H1 (cell line): Measurements from ENCODE around the gene REL. TPM values are rescaled to one million over a fixed set of nuclear protein-coding genes. Genes with fewer than 3 reads are reported as not detected.

Experiments
- CTCF ChIA-PET: fragments of 300-600 bp; sonication (Branson Sonifier 250); formaldehyde crosslinking; loops from one replicate; lab custom pipeline; 2021; ENCODE audit not compliant: partially characterized antibody; lab: Charles Lee
- POLR2A ChIA-PET: fragments of 300-600 bp; sonication (Branson Sonifier 250); formaldehyde crosslinking; loops from one replicate; lab custom pipeline; 2021; ENCODE audit warnings: inconsistent platforms; ENCODE audit not compliant: partially characterized antibody; lab: Charles Lee
- DNase-seq, 2 experiments: peaks; one replicate each; pipeline versions ENCODE4 v3.0.0 to v3.0.0-alpha.2; 2010 to 2022; ENCODE audit warnings: low spot score in 2 of 2, low read depth in 1 of 2, mixed read lengths in 1 of 2
- FAIRE-seq: peaks from 2 replicates; lab custom pipeline; 2011; peaks lifted over from hg19 to GRCh38; lab: Jason Lieb, UNC
- H2AFZ ChIP-seq: 2 replicates; pipeline ENCODE4 v1.8.1; 2012; ENCODE audit warnings: low read length, inconsistent platforms
- H2AK5ac ChIP-seq: 2 replicates; pipeline ENCODE4 v1.6.1; 2013; ENCODE audit warnings: low read depth, low read length
- H2BK120ac ChIP-seq: replicated peaks from 2 replicates; pipeline ENCODE3; 2013; ENCODE audit warnings: low read depth, low read length, inconsistent platforms
- H2BK12ac ChIP-seq: 2 replicates; pipeline ENCODE4 v1.6.1; 2013; ENCODE audit warnings: low read depth, low read length
- H2BK15ac ChIP-seq: 2 replicates; pipeline ENCODE4 v1.6.1; 2013; ENCODE audit warnings: low read length
- H2BK20ac ChIP-seq: 2 replicates; pipeline ENCODE4 v1.6.1; 2013; ENCODE audit warnings: low read length
- H2BK5ac ChIP-seq: 2 replicates; pipeline ENCODE4 v1.6.1; 2013; ENCODE audit warnings: low read depth, low read length
- H3K14ac ChIP-seq: 2 replicates; pipeline ENCODE4 v1.6.1; 2013; ENCODE audit warnings: inconsistent platforms; ENCODE audit not compliant: insufficient read length
- H3K18ac ChIP-seq: 2 replicates; pipeline ENCODE4 v1.6.1; 2013; ENCODE audit warnings: low read length; ENCODE audit errors: extremely low read depth
- H3K23ac ChIP-seq: 2 replicates; pipeline ENCODE4 v1.6.1; 2013; ENCODE audit warnings: inconsistent platforms; ENCODE audit not compliant: insufficient read length
- H3K23me2 ChIP-seq: 2 replicates; pipeline ENCODE4 v1.6.1; 2013; ENCODE audit warnings: low read depth, low read length
- H3K27ac ChIP-seq: 2 replicates; pipeline ENCODE4 v1.6.1; 2011; ENCODE audit warnings: low read depth, low read length, inconsistent platforms
- H3K27me3 ChIP-seq, 4 experiments: replicated peaks in 1 of 4; 1 replicate in 1 of 4; 2 replicates in 3 of 4; pipeline versions ENCODE4 v1.6.1 to v1.8.1; 2011 to 2013; ENCODE audit warnings: low read length in 3 of 4, mild to moderate bottlenecking in 3 of 4, inconsistent platforms in 2 of 4, mixed read lengths in 2 of 4, moderate library complexity in 1 of 4; ENCODE audit not compliant: control insufficient read depth in 3 of 4, insufficient read depth in 3 of 4; ENCODE audit errors: extremely low read depth in 1 of 4
- H3K36me3 ChIP-seq, 4 experiments: 2 replicates each; pipeline versions ENCODE4 v1.6.1 to v1.8.1; 2011 to 2013; ENCODE audit warnings: mild to moderate bottlenecking in 4 of 4, low read length in 3 of 4, moderate library complexity in 2 of 4, control low read depth in 1 of 4, inconsistent platforms in 1 of 4; ENCODE audit not compliant: insufficient read depth in 4 of 4, control insufficient read depth in 2 of 4
- H3K4ac ChIP-seq: replicated peaks from 2 replicates; pipeline ENCODE3; 2013; ENCODE audit warnings: low read length, low read depth, mixed read lengths, inconsistent platforms; ENCODE audit not compliant: insufficient read length
- H3K4me1 ChIP-seq, 4 experiments: replicated peaks in 1 of 4; 1 replicate in 1 of 4; 2 replicates in 3 of 4; pipeline versions ENCODE4 v1.6.1 to v1.8.1; 2011 to 2013; ENCODE audit warnings: low read length in 3 of 4, inconsistent platforms in 2 of 4, mixed read lengths in 1 of 4; ENCODE audit not compliant: insufficient read depth in 4 of 4, control insufficient read depth in 3 of 4
- H3K4me2 ChIP-seq, 2 experiments: 2 replicates each; pipeline versions ENCODE4 v1.6.1 to v1.8.1; 2011 to 2013; ENCODE audit warnings: low read depth in 2 of 2, low read length in 2 of 2, control low read depth in 1 of 2, inconsistent platforms in 1 of 2, mild to moderate bottlenecking in 1 of 2; ENCODE audit not compliant: insufficient read depth in 1 of 2
- H3K4me3 ChIP-seq, 4 experiments: fragments of 200-600, 300-600 bp in 1 of 4; sonication (generic), shearing (Covaris generic), sonication (Bioruptor Twin) in 1 of 4; 2 replicates each; pipeline versions ENCODE4 v1.5.1 to v1.8.1; 2011 to 2016; ENCODE audit warnings: low read length in 4 of 4, low read depth in 3 of 4, control low read depth in 2 of 4, inconsistent platforms in 2 of 4, mild to moderate bottlenecking in 2 of 4, mixed read lengths in 1 of 4, moderate library complexity in 1 of 4; ENCODE audit not compliant: insufficient read depth in 2 of 4; ENCODE audit errors: extremely low read depth in 1 of 4
- H3K56ac ChIP-seq: replicated peaks from 2 replicates; pipeline ENCODE3; 2013; ENCODE audit warnings: low read depth, mild to moderate bottlenecking, mixed read lengths, low read length, inconsistent platforms; ENCODE audit not compliant: insufficient read length
- H3K79me1 ChIP-seq: 2 replicates; pipeline ENCODE4 v1.6.1; 2013; ENCODE audit warnings: low read depth, low read length, control low read depth
- H3K79me2 ChIP-seq, 2 experiments: 2 replicates each; pipeline versions ENCODE4 v1.6.1 to v1.8.1; 2012 to 2013; ENCODE audit warnings: low read length in 2 of 2, mild to moderate bottlenecking in 2 of 2, inconsistent platforms in 1 of 2; ENCODE audit not compliant: insufficient read depth in 2 of 2, control insufficient read depth in 1 of 2
- H3K9ac ChIP-seq, 4 experiments: replicated peaks in 1 of 4; 1 replicate in 1 of 4; 2 replicates in 3 of 4; pipeline versions ENCODE4 v1.6.1 to v1.8.1; 2011 to 2013; ENCODE audit warnings: low read depth in 3 of 4, low read length in 3 of 4, control low read depth in 2 of 4, mild to moderate bottlenecking in 2 of 4, moderate library complexity in 2 of 4, inconsistent platforms in 1 of 4; ENCODE audit errors: extremely low read depth in 1 of 4
- H3K9me3 ChIP-seq, 2 experiments: 2 replicates each; pipeline versions ENCODE4 v1.6.1 to v1.8.1; 2012 to 2013; ENCODE audit warnings: mild to moderate bottlenecking in 2 of 2, moderate library complexity in 2 of 2, control low read depth in 1 of 2, inconsistent platforms in 1 of 2, low read depth in 1 of 2, low read length in 1 of 2, mixed read lengths in 1 of 2; ENCODE audit not compliant: insufficient read depth in 2 of 2
- H4K20me1 ChIP-seq, 2 experiments: replicated peaks in 1 of 2; 2 replicates each; pipeline versions ENCODE3 to v1.8.1; 2011 to 2013; ENCODE audit warnings: inconsistent platforms in 2 of 2, low read length in 2 of 2, mild to moderate bottlenecking in 1 of 2; ENCODE audit not compliant: insufficient read depth in 2 of 2, control insufficient read depth in 1 of 2
- H4K5ac ChIP-seq: 2 replicates; pipeline ENCODE4 v1.6.1; 2013; ENCODE audit warnings: low read length, low read depth, mixed read lengths, inconsistent platforms; ENCODE audit not compliant: insufficient read length
- H4K8ac ChIP-seq: 2 replicates; pipeline ENCODE4 v1.8.0; 2013; ENCODE audit warnings: mild to moderate bottlenecking, moderate library complexity, low read length, inconsistent platforms; ENCODE audit not compliant: insufficient read depth; ENCODE audit errors: extremely low read depth
- H4K91ac ChIP-seq: replicated peaks from 2 replicates; pipeline ENCODE3; 2013; ENCODE audit warnings: low read length, mixed read lengths, inconsistent platforms; ENCODE audit not compliant: insufficient read length
- CHD1 ChIP-seq: IDR thresholded peaks from 2 replicates; pipeline ENCODE4 v1.6.1; 2012; ENCODE audit warnings: low read depth, low read length, improper control_type of control experiment
- JUN ChIP-seq: IDR thresholded peaks from 2 replicates; pipeline ENCODE4 v1.6.1; 2011; ENCODE audit warnings: low read depth, mild to moderate bottlenecking, improper control_type of control experiment, low read length
- KDM4A ChIP-seq: IDR thresholded peaks from one replicate; pipeline ENCODE4 v1.7.1; 2012; ENCODE audit warnings: low read depth, mild to moderate bottlenecking, moderate library complexity, low read length, inconsistent platforms; ENCODE audit not compliant: severe bottlenecking
- MAFK ChIP-seq: IDR thresholded peaks from 2 replicates; pipeline ENCODE4 v1.6.1; 2012; ENCODE audit warnings: low read depth, mild to moderate bottlenecking, improper control_type of control experiment, low read length
- NANOG ChIP-seq: IDR thresholded peaks from 2 replicates; pipeline ENCODE4 v1.6.1; 2011; ENCODE audit warnings: low read length, low read depth, mild to moderate bottlenecking, inconsistent platforms; ENCODE audit not compliant: insufficient read depth, poor library complexity, severe bottlenecking
- NRF1 ChIP-seq: IDR thresholded peaks from 2 replicates; pipeline ENCODE4 v1.6.1; 2011; ENCODE audit warnings: mild to moderate bottlenecking, low read depth, low read length, improper control_type of control experiment
- PHF8 ChIP-seq: fragments of 200-600 bp; sonication (generic); conservative IDR thresholded peaks from 2 replicates; pipeline ENCODE4 v1.7.1; 2012; ENCODE audit warnings: low read depth, mild to moderate bottlenecking, inconsistent platforms, low read length, moderate library complexity
- POU5F1 ChIP-seq: IDR thresholded peaks from 2 replicates; pipeline ENCODE4 v1.6.1; 2011; ENCODE audit warnings: low read depth, mild to moderate bottlenecking, low read length, moderate library complexity
- SIN3A ChIP-seq, 2 experiments: IDR thresholded peaks in 1 of 2; conservative IDR thresholded peaks in 1 of 2; 2 replicates each; pipeline ENCODE4 v1.6.1; 2011 to 2012; ENCODE audit warnings: low read length in 2 of 2, improper control_type of control experiment in 1 of 2, low read depth in 1 of 2, mild to moderate bottlenecking in 1 of 2
- SRF ChIP-seq: IDR thresholded peaks from 2 replicates; pipeline ENCODE4 v1.6.1; 2011; ENCODE audit warnings: mild to moderate bottlenecking, low read depth, low read length, moderate library complexity
- TAF1 ChIP-seq: IDR thresholded peaks from 2 replicates; pipeline ENCODE4 v1.6.1; 2011; ENCODE audit warnings: mild to moderate bottlenecking, low read depth, low read length
- YY1 ChIP-seq: IDR thresholded peaks from 2 replicates; pipeline ENCODE4 v1.6.1; 2011; ENCODE audit warnings: low read depth, mild to moderate bottlenecking, low read length
- WGBS, 2 experiments: shearing (Covaris generic) in 1 of 2; methylation state at CpG; one replicate each; pipeline versions ENCODE4 v1.1.6 to v1.1.7; 2013 to 2015; ENCODE audit warnings: low lambda C conversion rate in 2 of 2, mixed read lengths in 2 of 2, inconsistent platforms in 1 of 2, low coverage in 1 of 2, missing lambda C conversion rate in 1 of 2; ENCODE audit not compliant: insufficient replicate concordance in 2 of 2, insufficient coverage in 1 of 2, insufficient read length in 1 of 2; ENCODE audit errors: extremely low coverage in 1 of 2, missing lambda C conversion rate in 1 of 2; 5-methylcytosine and 5-hydroxymethylcytosine counted together
- polyA plus RNA-seq, 7 experiments: library from polyadenylated mRNA; depleted of rRNA in 3 of 7; stranded (reverse) in 5 of 7; unstranded in 2 of 7; fragments of >200 nt in 5 of 7; fragments of 200-250 nt in 2 of 7; gene quantifications; 1 replicate in 5 of 7; 2 replicates in 1 of 7; 4 replicates in 1 of 7; pipeline versions ENCODE4 v1.2.1 to v1.2.3, GENCODE V29; 2011 to 2013; ENCODE audit warnings: missing spikeins in 2 of 7, mixed read lengths in 2 of 7
- total RNA-seq: library from RNA; stranded (reverse); fragmentation: NEBNext Ultra II Directional; extraction: Animal tissue kit (Norgen Biotek cat#: 25700); gene quantifications from 2 replicates; pipeline ENCODE4 v1.2.1, GENCODE V29; 2021
- TF ChIP-seq, protein P1 (sequence below): IDR thresholded peaks from 2 replicates; pipeline ENCODE4 v1.6.1; 2012; ENCODE audit warnings: inconsistent platforms

REL gene
- total and polyA plus RNA-seq, 2 of the 8 experiments (the other 6 are each of a cell fraction or from before 2014, with no cell fraction given) = 1.5 to 7.5 TPM

DNA sequence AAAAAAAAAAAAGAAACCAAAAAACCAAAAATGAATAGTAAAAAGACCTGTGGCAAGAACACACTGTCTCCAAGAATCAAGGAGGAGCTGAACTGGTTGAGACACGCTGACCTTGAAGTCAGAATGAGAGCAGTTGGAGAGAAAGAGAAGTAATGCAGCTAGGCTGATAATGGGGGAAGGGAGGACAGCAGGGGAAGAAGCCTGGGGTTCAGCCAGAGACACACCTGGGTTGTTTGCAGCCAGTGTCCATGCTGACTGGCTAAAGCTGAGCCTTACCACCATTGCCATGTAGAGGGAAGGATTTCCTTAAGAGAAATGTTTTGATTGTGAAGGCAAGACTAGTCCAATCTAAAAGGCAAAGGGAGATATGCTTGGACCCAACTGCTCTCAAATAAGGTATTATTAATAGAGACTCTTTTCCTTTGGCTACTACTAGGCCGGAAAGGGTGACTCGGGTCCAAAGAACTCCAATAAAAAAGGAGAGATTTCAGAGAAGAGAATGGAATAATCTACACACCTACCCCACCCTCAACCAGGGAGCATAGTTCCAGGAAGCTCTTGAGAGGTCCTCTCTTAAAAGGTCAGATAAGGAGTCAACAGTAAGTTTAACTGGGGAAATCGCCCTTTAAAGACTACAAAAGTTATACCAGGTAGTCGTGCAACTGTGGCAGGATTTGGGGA lies 25.2 kb upstream of the REL start:
- Histone ChIP-seq H2BK20ac (no peak overlapping the region), H3K14ac (no peak overlapping the region), H2BK15ac (no peak overlapping the region), H3K4me3 (no peak overlapping the region), H3K79me1 (no peaks in the 10 kb centered on the region), H3K9ac (no peak overlapping the region), H2BK5ac (no peak overlapping the region), H3K23ac (no peak overlapping the region), H4K91ac (no peak overlapping the region), H3K27me3 (no peaks in the 10 kb centered on the region), H3K4me1 (no peaks in the 10 kb centered on the region), H3K4me2 (no peak overlapping the region), H3K36me3 (no peaks in the 10 kb centered on the region), H3K56ac (no peak overlapping the region), H3K9me3 (no peaks in the 10 kb centered on the region), H3K79me2 (no peaks in the 10 kb centered on the region), H2BK12ac (no peak overlapping the region), H3K23me2 (no peaks in the 10 kb centered on the region), H3K27ac (no peak overlapping the region), H4K20me1 (no peaks in the 10 kb centered on the region), H3K4ac (no peak overlapping the region), H4K8ac (no peak overlapping the region), H2AK5ac (no peak overlapping the region), H2AFZ (no peak overlapping the region), H4K5ac (no peak overlapping the region), H3K18ac (no peak overlapping the region), H2BK120ac (no peak overlapping the region)
- POLR2A ChIA-PET = no interaction called here
- DNase-seq (no peak), FAIRE-seq (no peak)
- CTCF ChIA-PET = interaction anchor here (1.1 kb wide), 1 partner anchor 122 kb away, joined by 3 read pairs; no protein-coding TSS in a partner anchor
- 88% methylated on average over 5 of the region's 5 CpGs; no CpG with 5 or more reads in 1 of the 2 experiments for WGBS, 2 experiments
- TF ChIP-seq POU5F1 (no peak), KDM4A (no peak), YY1 (no peak), SRF (no peak), JUN (no peak), MAFK (no peak), TAF1 (no peak), SIN3A (conservative IDR thresholded peaks at IDR 0.05 in 1 of 2, IDR thresholded peaks at IDR 0.05 in 1 of 2; ENCODE audit: low read depth in 1 of 2, low read length in 2 of 2) (no peak), PHF8 (no peak), NANOG (no peak), NRF1 (no peak), CHD1 (no peak)
- TF ChIP-seq, protein P1, sequence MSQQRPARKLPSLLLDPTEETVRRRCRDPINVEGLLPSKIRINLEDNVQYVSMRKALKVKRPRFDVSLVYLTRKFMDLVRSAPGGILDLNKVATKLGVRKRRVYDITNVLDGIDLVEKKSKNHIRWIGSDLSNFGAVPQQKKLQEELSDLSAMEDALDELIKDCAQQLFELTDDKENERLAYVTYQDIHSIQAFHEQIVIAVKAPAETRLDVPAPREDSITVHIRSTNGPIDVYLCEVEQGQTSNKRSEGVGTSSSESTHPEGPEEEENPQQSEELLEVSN = no peak
